NT2/D1 (cell line): ENCODE data around the gene PPP1R12B.
"Not testable (repeated sequence)": the region's sequence is repeated elsewhere in the genome, so short reads cannot be mapped to it uniquely, and the experiment has no call there.

Source experiments
- YY1 ChIP-seq: IDR thresholded peaks from 2 replicates; pipeline ENCODE4 v1.6.1; 2011; ENCODE audit not compliant: insufficient read length, insufficient read depth
- ZNF274 ChIP-seq: IDR thresholded peaks from 2 replicates; pipeline ENCODE4 v1.6.1; 2011; ENCODE audit warnings: mild to moderate bottlenecking, low read depth, low read length

DNA sequence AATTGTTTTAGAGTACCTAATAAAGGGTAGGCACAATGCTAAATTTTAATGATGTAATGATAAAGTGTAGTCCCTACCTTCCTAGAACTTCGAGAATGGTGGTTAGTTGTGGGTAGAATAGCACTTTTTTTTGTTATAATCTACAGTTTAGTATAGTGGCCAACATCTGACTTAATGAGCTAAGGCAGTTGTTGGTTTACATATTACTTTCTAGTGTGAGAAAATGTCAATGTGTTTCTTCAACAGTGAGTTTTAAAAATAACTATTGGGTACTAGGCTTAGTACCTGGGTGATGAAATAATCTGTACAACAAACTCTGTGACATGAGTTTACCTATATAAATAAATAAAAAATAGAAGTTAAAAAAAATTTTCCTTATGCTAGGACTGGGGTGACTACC lies 120.6 kb downstream of the PPP1R12B start:
- not testable (repeated sequence) for TF ChIP-seq YY1, ZNF274
